ENCODE results near the gene HMGXB4. TPM values are rescaled to one million over a fixed set of nuclear protein-coding genes. Genes with fewer than 3 reads are reported as not detected.

The HMGXB4 gene
- total RNA-seq, 1 donor from 2014 or later, result 18.0 TPM

GRCh38 chr22:35308480-35309021 is 51.3 kb downstream of the HMGXB4 start:
- peaks cover 44% of the 10 kb centered on the region for H3K4me1 Mint-ChIP-seq (ENCODE audit: low read depth)
- TF ChIP-seq CTCF (IDR thresholded peaks at IDR 0.05), result no peak
- H3K36me3 Mint-ChIP-seq (ENCODE audit: low read depth), result peaks cover 1% of the 10 kb centered on the region
- no peaks in the 10 kb centered on the region for H3K27me3 Mint-ChIP-seq (ENCODE audit: low read depth)
- no peak for DNase-seq (ENCODE audit: low spot score)
- H3K4me3 Mint-ChIP-seq (ENCODE audit: unreplicated experiment), result no peak overlapping the region
- no peaks in the 10 kb centered on the region for H3K9me3 Mint-ChIP-seq (ENCODE audit: low read depth)
- H3K27ac Mint-ChIP-seq (ENCODE audit: unreplicated experiment), result no peak overlapping the region

- TF ChIP-seq CTCF (IDR thresholded peaks at IDR 0.05), result no peak
- no peak for DNase-seq (ENCODE audit: low spot score)
- Mint-ChIP-seq H3K4me3 (ENCODE audit: unreplicated experiment) (no peak overlapping the region), H3K27me3 (ENCODE audit: low read depth) (no peaks in the 10 kb centered on the region), H3K27ac (ENCODE audit: unreplicated experiment) (peak overlapping the region; percentile 35), H3K9me3 (ENCODE audit: low read depth) (no peaks in the 10 kb centered on the region), H3K36me3 (ENCODE audit: low read depth) (peaks cover 1% of the 10 kb centered on the region), H3K4me1 (ENCODE audit: low read depth) (peaks cover 58% of the 10 kb centered on the region)
These were observed 53.6 kb downstream of the HMGXB4 start for GRCh38 chr22:35310556-35311550.

GRCh38 chr22:35311551-35311999 is 54.3 kb downstream of the HMGXB4 start:
- DNase-seq (ENCODE audit: low spot score), result no peak
- H3K4me3 Mint-ChIP-seq (ENCODE audit: unreplicated experiment), result no peak overlapping the region
- peaks cover 53% of the 10 kb centered on the region for H3K4me1 Mint-ChIP-seq (ENCODE audit: low read depth)
- H3K27me3 Mint-ChIP-seq (ENCODE audit: low read depth), result no peaks in the 10 kb centered on the region
- no peak for TF ChIP-seq CTCF (IDR thresholded peaks at IDR 0.05)
- H3K36me3 Mint-ChIP-seq (ENCODE audit: low read depth), result peaks cover 1% of the 10 kb centered on the region
- no peaks in the 10 kb centered on the region for H3K9me3 Mint-ChIP-seq (ENCODE audit: low read depth)
- H3K27ac Mint-ChIP-seq (ENCODE audit: unreplicated experiment), result peak overlapping the region; percentile 17

- Mint-ChIP-seq H3K4me3 (ENCODE audit: unreplicated experiment) (peak overlapping the region; percentile 24), H3K27ac (ENCODE audit: unreplicated experiment) (peak overlapping the region; percentile 87), H3K9me3 (ENCODE audit: low read depth) (no peaks in the 10 kb centered on the region), H3K27me3 (ENCODE audit: low read depth) (no peaks in the 10 kb centered on the region), H3K4me1 (ENCODE audit: low read depth) (peaks cover 49% of the 10 kb centered on the region), H3K36me3 (ENCODE audit: low read depth) (peaks cover 1% of the 10 kb centered on the region)
- DNase-seq (ENCODE audit: low spot score), result no peak
- TF ChIP-seq CTCF (IDR thresholded peaks at IDR 0.05), result no peak
These were observed 55.1 kb downstream of the HMGXB4 start for GRCh38 chr22:35312198-35313059.
